Suprapubic skin (tissue), 3 donors: ENCODE data around the gene NTHL1.

ENCODE experiments used
- CTCF ChIP-seq, 2 donors: fragments of 200-600 bp in 1 of 2; fragments of 450-650 bp in 1 of 2; sonication (generic) in 1 of 2; IDR thresholded peaks; one replicate each; pipeline ENCODE4 v1.5.1; 2016 to 2019; ENCODE audit warnings: antibody characterized with exemption in 2 of 2, mild to moderate bottlenecking in 1 of 2, moderate library complexity in 1 of 2
- EP300 ChIP-seq: sonication (generic); formaldehyde crosslinking; IDR thresholded peaks from one replicate; pipeline ENCODE4 v1.6.1; 2017; ENCODE audit warnings: antibody characterized with exemption
- POLR2A ChIP-seq, 2 donors: fragments of 450-650 bp; IDR thresholded peaks; one replicate each; pipeline ENCODE4 v1.6.1; 2017; ENCODE audit warnings: antibody characterized with exemption in 2 of 2, mild to moderate bottlenecking in 2 of 2, moderate library complexity in 2 of 2

- TF ChIP-seq CTCF (IDR thresholded peaks at IDR 0.05) (no peak), EP300 (no peak), POLR2A (IDR thresholded peaks at IDR 0.05) (no peak)
Observed at GRCh38 chr16:2028620-2029220, 18.9 kb downstream of the NTHL1 start.
